ENCODE measurements around the gene APOL1. TPM values are rescaled to one million over a fixed set of nuclear protein-coding genes. Genes with fewer than 3 reads are reported as not detected.
"Not testable (repeated sequence)": the region's sequence is repeated elsewhere in the genome, so short reads cannot be mapped to it uniquely, and the experiment has no call there.

APOL1 gene
- total and polyA plus RNA-seq, 2 donors (not counting 3 experiments of a cell fraction or from before 2014, with no cell fraction given), result 8.2 to 14.1 TPM

DNA sequence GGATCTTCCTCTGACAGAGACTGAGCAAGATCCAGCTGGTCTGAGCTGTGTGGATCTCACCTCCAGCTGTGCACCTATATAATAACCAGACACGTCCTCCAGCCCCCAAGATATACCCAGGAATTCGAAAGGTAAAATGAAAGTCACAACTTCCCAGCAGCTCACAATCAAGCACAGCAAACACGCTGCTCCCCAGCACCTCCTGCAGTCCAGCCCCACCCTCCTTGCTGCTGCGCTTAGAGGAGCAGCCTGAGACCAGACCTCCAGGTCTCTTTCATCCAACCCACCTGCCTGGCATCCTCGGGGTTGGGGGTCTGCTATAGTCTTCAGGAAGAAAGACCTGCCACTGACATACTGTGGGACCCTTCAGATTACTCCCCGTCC lies 48.3 kb upstream of the APOL1 start:
- Histone ChIP-seq H3K27ac (ENCODE audit: insufficient read depth, low read depth, low read length) (no peak overlapping the region), H3K4me1 (ENCODE audit: control insufficient read depth, extremely low read depth, insufficient read depth, low read length) (peaks cover 4% of the 10 kb centered on the region), H3K9me1 (replicated peaks; ENCODE audit: control insufficient read depth, extremely low read depth, insufficient read depth, low read length) (no peaks in the 10 kb centered on the region), H4K20me1 (replicated peaks; ENCODE audit: control insufficient read depth, extremely low read depth, insufficient read depth, low read length) (no peaks in the 10 kb centered on the region), H2AFZ (ENCODE audit: low read depth, low read length) (no peak overlapping the region), H3K4me2 (ENCODE audit: insufficient read depth, low read length) (no peak overlapping the region), H3K9me3 (replicated peaks; ENCODE audit: control insufficient read depth, insufficient read depth, low read length) (no peaks in the 10 kb centered on the region), H3K27me3 (ENCODE audit: control insufficient read depth in 2 of 2, insufficient read depth in 2 of 2, low read length in 2 of 2) (peaks cover under 1 to 15% of the 10 kb centered on the region in 2 experiments), H3K4me3 (replicated peaks in 1 of 3; ENCODE audit: insufficient read depth in 1 of 3, low read depth in 1 of 3, low read length in 3 of 3) (no peak overlapping the region), H3K9ac (replicated peaks; ENCODE audit: extremely low read depth, insufficient read depth, low read length) (no peak overlapping the region), H3K36me3 (ENCODE audit: control insufficient read depth in 2 of 2, extremely low read depth in 1 of 2, insufficient read depth in 2 of 2, low read length in 2 of 2) (no peaks in the 10 kb centered on the region), H3K79me2 (ENCODE audit: control insufficient read depth, insufficient read depth, low read length) (no peaks in the 10 kb centered on the region)
- dilution Hi-C loops (cut with MboI; ENCODE audit: extremely low pct_ligation_motif_present, low sequenced_read_pairs), result no loop called here
- FAIRE-seq, result no peak
- CTCF ChIA-PET, result interaction anchor here (0.7 to 3.3 kb wide), 4 partner anchors 19 to 282 kb away, joined by 3 to 19 read pairs (median 6); partner anchors contain the start of gene APOL2
- DNase-seq (ENCODE audit: low read depth, low spot score), result no peak
- no peak for TF ChIP-seq GATA2 (IDR thresholded peaks at IDR 0.05; ENCODE audit: insufficient read depth, insufficient read length, low read depth, low read length)
- no peak for TF ChIP-seq MYC (IDR thresholded peaks at IDR 0.05; ENCODE audit: low read depth, low read length)
- no peak for TF ChIP-seq POLR2A (IDR thresholded peaks at IDR 0.05; ENCODE audit: low read depth, low read length)
- TF ChIP-seq POLR2AphosphoS5 (IDR thresholded peaks at IDR 0.05; ENCODE audit: insufficient read depth, low read depth, low read length), result no peak
- TF ChIP-seq JUN (IDR thresholded peaks at IDR 0.05; ENCODE audit: borderline replicate concordance, insufficient read depth, insufficient read length, low read depth), result no peak
- TF ChIP-seq, protein P1, sequence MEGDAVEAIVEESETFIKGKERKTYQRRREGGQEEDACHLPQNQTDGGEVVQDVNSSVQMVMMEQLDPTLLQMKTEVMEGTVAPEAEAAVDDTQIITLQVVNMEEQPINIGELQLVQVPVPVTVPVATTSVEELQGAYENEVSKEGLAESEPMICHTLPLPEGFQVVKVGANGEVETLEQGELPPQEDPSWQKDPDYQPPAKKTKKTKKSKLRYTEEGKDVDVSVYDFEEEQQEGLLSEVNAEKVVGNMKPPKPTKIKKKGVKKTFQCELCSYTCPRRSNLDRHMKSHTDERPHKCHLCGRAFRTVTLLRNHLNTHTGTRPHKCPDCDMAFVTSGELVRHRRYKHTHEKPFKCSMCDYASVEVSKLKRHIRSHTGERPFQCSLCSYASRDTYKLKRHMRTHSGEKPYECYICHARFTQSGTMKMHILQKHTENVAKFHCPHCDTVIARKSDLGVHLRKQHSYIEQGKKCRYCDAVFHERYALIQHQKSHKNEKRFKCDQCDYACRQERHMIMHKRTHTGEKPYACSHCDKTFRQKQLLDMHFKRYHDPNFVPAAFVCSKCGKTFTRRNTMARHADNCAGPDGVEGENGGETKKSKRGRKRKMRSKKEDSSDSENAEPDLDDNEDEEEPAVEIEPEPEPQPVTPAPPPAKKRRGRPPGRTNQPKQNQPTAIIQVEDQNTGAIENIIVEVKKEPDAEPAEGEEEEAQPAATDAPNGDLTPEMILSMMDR (IDR thresholded peaks at IDR 0.05; ENCODE audit: extremely low read depth in 1 of 2, insufficient read depth in 1 of 2, low read depth in 1 of 2, low read length in 2 of 2), result no peak
- no peak for TF ChIP-seq EZH2 (IDR thresholded peaks at IDR 0.05; ENCODE audit: borderline replicate concordance, low read depth, low read length, severe bottlenecking)
- TF ChIP-seq, protein P2, sequence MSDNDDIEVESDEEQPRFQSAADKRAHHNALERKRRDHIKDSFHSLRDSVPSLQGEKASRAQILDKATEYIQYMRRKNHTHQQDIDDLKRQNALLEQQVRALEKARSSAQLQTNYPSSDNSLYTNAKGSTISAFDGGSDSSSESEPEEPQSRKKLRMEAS (IDR thresholded peaks at IDR 0.05; ENCODE audit: insufficient read depth, insufficient read length), result no peak
- TF ChIP-seq FOS (IDR thresholded peaks at IDR 0.05; ENCODE audit: borderline replicate concordance, insufficient read depth, low read length), result no peak
- BruUV-seq (replicated peaks), result no TSS peak
- POLR2A ChIA-PET, result no interaction called here
- intact Hi-C loops (cut with micrococcal nuclease), result no loop called here

DNA sequence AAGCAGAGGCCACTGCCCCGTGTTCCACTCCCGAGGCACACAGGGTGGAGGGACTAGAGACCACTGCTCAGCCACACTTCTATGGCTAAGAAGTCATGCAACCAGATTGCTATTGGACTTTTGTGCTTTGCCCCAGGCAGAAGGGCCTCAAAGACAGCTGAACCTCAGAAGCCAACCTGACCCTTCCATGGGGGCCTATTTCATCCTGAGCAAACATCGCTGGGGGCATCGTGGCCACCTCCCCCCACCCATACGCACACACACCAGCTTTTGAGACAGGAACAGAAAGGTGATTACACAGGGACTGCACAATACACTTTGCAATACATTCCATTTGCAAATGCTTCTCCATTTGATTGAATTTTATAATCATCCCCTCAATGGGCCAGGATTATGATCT lies 47.4 kb upstream of the APOL1 start:
- H3K27ac ChIP-seq (ENCODE audit: insufficient read depth, low read depth, low read length); H3K36me3 ChIP-seq (ENCODE audit: control insufficient read depth in 2 of 2, extremely low read depth in 1 of 2, insufficient read depth in 2 of 2, low read length in 2 of 2); POLR2A ChIA-PET; H4K20me1 ChIP-seq (replicated peaks; ENCODE audit: control insufficient read depth, extremely low read depth, insufficient read depth, low read length); intact Hi-C loops (cut with micrococcal nuclease); BruUV-seq (replicated peaks); H3K4me1 ChIP-seq (ENCODE audit: control insufficient read depth, extremely low read depth, insufficient read depth, low read length); H3K4me3 ChIP-seq (replicated peaks in 1 of 3; ENCODE audit: insufficient read depth in 1 of 3, low read depth in 1 of 3, low read length in 3 of 3); DNase-seq (ENCODE audit: low read depth, low spot score); H2AFZ ChIP-seq (ENCODE audit: low read depth, low read length); H3K9me1 ChIP-seq (replicated peaks; ENCODE audit: control insufficient read depth, extremely low read depth, insufficient read depth, low read length); FAIRE-seq; dilution Hi-C loops (cut with MboI; ENCODE audit: extremely low pct_ligation_motif_present, low sequenced_read_pairs); H3K4me2 ChIP-seq (ENCODE audit: insufficient read depth, low read length); H3K9ac ChIP-seq (replicated peaks; ENCODE audit: extremely low read depth, insufficient read depth, low read length); H3K79me2 ChIP-seq (ENCODE audit: control insufficient read depth, insufficient read depth, low read length); H3K9me3 ChIP-seq (replicated peaks; ENCODE audit: control insufficient read depth, insufficient read depth, low read length): not testable (repeated sequence)
- H3K27me3 ChIP-seq (ENCODE audit: control insufficient read depth in 2 of 2, insufficient read depth in 2 of 2, low read length in 2 of 2), result peaks cover 5 to 19% of the 10 kb centered on the region in 2 experiments
- CTCF ChIA-PET, result interaction anchor here (1.8 kb wide), 1 partner anchor 281 kb away, joined by 9 read pairs; no protein-coding TSS in a partner anchor
